HG02571 (cell line): Measurements from ENCODE around the gene MAMLD1.

ENCODE experiments used
- ATAC-seq: cut with Tn5 transposase; IDR thresholded peaks from one replicate; pipeline ENCODE4 v1.9.1; 2021; ENCODE audit warnings: mild to moderate bottlenecking, moderate library complexity; ENCODE audit not compliant: unreplicated experiment

Gene MAMLD1

DNA sequence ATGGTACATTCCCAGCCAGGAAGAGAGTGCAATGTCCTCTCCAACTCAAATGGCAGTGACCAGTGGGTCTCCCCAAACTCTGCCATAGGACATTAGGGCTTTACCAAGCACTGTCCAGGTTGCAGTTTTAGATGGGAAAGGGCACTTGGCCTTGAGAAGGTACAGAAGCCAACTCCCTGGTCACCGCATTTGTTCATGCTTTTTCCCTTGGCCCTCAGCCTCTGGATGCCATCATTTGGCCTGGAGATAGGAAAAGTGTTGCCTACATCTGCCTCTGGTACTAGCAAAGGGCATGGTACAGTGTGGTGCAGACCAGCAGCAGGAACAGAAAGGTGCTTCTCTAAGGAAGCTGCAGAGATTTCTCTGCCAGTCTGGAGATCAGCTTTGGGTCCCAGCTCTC lies 93.8 kb downstream of the MAMLD1 start:
- no peak for ATAC-seq

DNA sequence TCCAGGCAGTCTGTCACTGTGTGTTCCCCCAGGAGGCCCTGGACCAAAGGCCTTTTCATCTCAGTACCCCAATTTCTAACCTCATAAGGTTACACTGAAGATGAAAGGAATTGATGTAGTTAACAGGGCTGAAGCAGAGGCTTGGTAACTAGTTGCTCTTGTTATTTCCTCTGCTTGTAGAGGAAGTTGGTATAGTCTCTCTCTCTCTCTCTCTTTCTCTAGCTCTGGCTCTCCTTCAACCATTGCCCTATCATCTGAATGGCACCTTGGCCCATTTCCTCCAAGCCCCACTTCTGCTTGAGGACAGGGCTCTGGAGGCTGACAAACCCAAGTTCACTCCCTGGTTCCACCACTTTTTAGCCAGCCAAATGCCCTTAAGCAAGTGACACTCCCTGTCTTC lies 96.1 kb downstream of the MAMLD1 start:
- no peak for ATAC-seq

DNA sequence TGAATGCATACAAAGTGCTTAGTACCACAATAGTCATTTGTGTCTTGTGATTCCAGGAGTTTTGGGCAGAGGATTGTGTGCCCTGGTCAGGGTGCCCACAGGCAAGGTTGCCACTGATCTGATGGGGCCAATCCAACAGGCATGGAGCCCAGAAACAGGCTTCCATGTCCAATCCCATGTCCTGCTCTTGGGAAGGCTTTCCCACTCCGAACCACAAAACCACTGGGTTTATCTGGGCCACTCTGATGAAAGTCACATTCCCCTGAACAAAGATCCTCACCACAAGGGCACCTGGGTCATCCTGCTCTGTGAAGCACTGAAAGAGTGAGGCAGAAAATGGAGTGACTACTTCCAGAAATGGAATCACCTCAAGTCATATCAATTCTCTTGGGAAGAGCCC lies 96.9 kb downstream of the MAMLD1 start:
- ATAC-seq, result no peak

DNA sequence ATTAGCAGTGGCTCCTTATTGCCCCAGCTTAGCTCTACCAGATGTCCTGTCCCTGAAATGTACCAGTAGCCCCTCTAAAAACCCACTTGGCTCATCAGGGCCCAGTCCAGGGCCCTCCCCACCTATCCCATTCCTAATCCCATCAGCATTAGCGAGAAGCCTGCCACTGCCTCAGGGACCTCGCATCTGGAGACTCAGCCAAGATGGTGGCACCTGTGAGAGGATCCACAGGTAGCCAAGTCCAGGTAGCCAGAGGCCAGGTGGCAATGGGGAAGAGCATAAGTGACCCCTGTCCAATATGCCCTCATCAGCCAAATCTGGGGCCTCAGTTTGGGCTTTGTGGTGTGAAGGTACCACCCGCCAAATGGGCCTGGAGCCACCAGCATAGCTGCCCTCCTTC lies 97.7 kb downstream of the MAMLD1 start:
- no peak for ATAC-seq

DNA sequence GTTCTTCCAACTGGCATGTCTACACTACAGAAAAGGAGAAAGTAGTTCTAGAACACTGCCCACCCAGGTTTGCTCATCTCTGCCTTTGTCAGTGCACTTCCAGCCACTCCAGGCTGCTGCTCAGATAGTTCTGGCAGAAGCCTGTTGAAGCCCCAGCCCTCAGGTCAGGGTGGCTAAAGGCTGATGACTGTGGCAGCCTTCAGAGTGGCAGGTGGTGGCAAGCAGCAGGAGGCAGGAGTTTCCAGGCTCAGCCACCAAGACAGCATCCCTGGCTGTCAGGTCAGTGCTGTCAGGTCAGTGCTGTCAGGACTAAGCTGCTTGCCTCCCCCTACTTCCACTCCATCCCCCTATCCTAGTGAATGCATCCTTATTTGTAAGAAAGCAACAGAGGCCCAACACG lies 100.4 kb downstream of the MAMLD1 start:
- no peak for ATAC-seq

GRCh38 chrX:150464001-150464400 lies 100.9 kb downstream of the MAMLD1 start:
- no peak for ATAC-seq

DNA sequence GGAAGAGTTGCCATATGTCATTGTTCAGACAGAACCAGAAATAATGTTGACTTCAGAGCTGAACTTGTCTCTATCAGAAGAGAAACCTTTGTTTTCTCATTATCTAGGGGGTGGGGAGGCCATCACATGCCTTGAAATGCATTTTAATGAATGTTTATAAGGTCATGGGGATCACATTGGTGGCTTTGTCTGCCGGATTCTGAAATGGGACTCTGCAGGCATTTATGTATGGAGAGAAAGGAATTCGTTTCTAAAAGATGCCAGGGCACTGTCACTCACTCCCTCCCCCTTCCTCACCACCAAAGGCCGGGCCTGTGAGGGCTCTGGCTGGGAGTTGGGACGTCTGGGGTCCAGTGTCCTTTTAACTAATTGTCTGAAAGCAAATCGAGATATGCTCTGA lies 102.2 kb downstream of the MAMLD1 start:
- no peak for ATAC-seq

GRCh38 chrX:150465881-150466775 lies 103.0 kb downstream of the MAMLD1 start:
- ATAC-seq, result no peak

DNA sequence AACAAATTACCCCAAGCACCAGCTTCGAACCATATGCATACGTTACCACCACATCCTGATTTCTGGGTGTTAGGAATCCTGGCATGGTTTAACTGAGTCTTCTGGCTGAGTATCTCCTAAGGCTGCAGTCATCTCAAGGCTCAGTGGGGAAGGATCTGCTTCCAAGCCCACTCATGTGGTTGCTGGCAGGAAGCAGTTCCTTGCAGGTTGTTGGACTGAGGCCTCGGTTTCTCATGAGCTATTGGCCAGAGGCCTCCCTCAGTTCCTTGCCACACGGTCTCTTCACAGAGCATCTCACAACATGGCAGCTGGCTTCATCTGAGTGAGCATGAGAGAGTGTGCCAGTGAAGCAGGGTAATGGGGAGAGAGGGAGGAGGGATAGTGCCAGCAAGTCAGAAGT lies 109.2 kb downstream of the MAMLD1 start:
- ATAC-seq, result no peak

GRCh38 chrX:150473371-150473770 lies 110.3 kb downstream of the MAMLD1 start:
- no peak for ATAC-seq

DNA sequence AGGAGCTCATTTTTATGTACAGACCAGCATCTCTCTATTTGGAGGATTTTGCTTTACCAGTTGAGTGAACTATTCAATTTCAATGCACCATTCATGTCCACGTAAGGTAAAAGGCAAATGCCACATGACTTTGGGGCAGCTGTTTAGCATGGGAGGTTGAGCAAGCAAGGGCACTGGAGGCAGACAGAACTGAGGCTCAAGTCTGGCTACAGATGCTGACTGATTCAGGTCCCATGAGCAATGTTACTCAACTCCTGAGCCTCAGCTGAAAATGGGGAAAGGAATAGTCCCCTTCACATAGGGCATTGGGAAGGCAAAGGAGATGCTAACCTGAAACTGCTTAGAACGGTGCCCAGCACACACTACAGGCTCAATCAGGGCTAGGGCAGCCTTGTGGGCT lies 112.3 kb downstream of the MAMLD1 start:
- ATAC-seq, result no peak

- no peak for ATAC-seq
These were observed 113.1 kb downstream of the MAMLD1 start for GRCh38 chrX:150476164-150476699.

- ATAC-seq, result no peak
These were observed 114.3 kb downstream of the MAMLD1 start for GRCh38 chrX:150477371-150477770.

GRCh38 chrX:150478496-150479492 lies 115.7 kb downstream of the MAMLD1 start:
- peak; percentile 46 for ATAC-seq

GRCh38 chrX:150482537-150483206 lies 119.6 kb downstream of the MAMLD1 start:
- ATAC-seq, result peak; percentile 75

DNA sequence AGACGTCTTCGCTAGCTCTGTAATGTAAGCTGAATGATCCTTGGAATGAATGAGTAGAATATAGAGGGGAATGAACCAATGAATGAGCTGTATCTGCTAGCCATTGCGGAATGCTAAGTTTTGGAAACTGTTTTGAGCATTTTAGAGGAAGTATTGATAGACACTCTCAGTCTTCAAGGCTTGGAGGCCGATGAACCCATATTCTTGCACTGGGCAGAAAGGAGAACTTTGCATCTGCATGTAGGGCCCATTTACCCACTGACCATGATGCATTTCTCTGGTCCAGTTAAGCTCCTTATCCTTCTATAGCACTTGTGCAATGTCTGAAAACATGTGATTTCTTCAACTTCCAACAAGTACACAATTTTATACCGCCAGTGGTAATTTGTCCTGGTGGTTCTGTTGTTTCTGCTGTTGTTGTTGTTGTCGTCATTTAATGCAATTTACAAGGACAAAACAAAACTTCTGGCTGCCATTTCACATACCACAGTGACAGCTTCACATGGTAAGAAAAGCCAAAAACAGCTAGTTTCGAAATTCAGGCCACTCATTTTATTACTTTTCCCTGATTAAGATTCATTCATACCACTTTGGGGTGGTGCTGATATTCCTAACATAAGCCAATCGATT lies 120.4 kb downstream of the MAMLD1 start:
- ATAC-seq, result no peak

GRCh38 chrX:150486011-150486410 lies 122.9 kb downstream of the MAMLD1 start:
- ATAC-seq, result no peak

GRCh38 chrX:150487369-150488094 lies 124.4 kb downstream of the MAMLD1 start:
- no peak for ATAC-seq

DNA sequence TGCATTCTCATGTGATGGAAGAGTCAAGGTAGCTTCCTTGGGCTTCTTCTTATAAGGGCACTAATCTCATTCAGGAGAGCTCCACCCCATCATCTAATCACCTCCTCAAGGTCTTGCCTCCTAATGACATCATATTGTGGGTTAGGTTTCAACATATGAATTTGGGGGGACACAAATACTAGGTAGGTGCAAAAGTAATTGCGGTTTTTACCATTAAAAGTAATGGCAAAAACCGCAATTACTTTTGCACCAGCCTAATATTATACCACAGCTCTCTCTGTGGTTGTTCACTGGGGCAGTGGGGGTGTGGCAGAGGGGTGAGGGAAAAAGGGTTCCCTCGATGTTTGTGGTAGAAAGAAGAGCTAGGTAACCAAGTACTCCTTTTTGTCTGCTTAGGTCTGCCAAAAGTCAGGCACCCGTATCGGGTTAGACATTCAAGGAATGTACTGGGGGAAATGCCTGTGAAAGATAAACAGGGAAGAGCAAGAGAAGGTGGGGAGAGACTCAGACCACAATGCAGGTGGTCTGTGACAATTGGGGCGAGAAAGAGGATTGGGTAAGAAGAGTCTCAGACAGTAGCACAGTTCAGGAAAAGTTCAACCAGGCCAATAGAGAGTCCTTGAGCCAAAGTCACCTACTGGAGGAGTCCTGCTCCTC lies 126.4 kb downstream of the MAMLD1 start:
- ATAC-seq, result no peak
